Glomerular endothelial cell (primary cell): ENCODE results near the gene PAK4. TPM values are rescaled to one million over a fixed set of nuclear protein-coding genes. Genes with fewer than 3 reads are reported as not detected.

Source experiments
- DNase-seq: peaks from one replicate; pipeline ENCODE4 v3.0.0-alpha.2; 2011; ENCODE audit warnings: low read depth, low spot score; ENCODE audit errors: extremely low read depth
- total RNA-seq: library from RNA; depleted of rRNA; stranded (reverse); fragments of >200 nt; gene quantifications from 2 replicates; pipeline ENCODE4 v1.2.3, GENCODE V29; 2015

Gene PAK4
- total RNA-seq, 1 donor from 2014 or later = 36.6 TPM

DNA sequence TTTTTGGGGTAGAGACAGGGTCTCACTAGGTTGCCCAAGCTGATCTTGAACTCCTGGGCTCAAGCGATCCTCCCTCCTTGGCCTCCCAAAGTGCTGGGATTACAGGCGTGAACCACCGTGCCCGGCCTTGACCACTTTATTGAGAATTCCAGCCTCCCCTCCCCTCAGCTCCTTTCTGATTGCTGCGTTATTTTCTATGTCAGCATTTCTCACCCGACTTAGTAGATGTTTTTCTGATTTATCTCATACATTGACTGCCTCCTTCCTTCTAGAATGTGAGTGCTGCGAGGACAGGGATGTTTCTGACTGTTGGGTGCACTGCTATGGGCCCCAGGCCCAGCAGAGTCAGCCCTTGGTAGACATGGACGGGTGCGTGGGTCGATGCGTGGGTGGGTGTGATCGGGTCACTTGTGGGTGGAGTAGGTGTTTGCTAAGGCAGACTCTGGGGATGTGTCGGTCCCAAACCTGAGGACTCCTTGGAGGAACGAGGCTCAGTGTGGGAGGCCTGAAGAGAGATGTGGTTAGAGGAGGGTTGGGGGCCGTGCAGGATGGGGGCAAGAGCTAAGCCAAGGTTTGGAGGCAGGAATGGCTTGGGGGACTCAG lies 37.0 kb downstream of the PAK4 start:
- no peak for DNase-seq

DNA sequence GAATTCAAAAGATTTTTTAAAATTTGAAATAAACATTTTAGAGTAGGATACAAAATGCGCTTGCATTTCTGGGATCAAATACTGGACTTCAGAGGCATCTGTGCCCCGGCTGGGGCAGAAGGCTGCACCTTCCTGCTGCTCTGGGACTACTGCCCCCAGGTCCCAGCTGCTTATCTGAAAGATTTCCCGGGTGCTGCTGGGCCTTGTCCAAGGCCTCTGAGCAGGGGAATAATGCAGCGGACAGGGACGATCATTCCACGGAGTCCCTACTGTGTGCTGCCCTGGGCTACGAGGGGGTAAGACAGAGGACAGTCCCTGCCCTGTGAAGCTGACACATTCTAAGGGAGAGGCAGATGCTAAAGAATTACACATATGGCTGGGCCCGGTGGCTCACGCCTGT lies 38.0 kb downstream of the PAK4 start:
- no peak for DNase-seq

DNA sequence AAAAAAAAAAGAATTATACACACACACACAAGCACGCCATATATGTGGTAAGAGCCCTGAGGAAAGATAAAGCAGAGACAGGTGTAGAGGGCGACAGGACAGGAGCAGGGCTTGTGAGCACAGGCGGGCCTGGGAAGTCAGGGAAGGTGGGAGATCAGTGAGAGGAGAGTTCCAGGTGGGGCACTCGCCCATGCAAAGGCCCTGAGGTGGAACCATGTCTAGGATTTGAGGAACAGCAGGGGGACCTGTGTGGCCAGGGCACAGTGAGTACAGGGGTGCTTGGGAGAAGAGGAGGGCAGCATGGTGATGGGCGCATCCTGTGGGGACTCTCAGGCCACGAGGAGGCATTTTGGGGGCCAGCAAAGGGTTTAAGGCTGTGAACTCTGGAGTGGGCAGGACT lies 38.7 kb downstream of the PAK4 start:
- DNase-seq = no peak

DNA sequence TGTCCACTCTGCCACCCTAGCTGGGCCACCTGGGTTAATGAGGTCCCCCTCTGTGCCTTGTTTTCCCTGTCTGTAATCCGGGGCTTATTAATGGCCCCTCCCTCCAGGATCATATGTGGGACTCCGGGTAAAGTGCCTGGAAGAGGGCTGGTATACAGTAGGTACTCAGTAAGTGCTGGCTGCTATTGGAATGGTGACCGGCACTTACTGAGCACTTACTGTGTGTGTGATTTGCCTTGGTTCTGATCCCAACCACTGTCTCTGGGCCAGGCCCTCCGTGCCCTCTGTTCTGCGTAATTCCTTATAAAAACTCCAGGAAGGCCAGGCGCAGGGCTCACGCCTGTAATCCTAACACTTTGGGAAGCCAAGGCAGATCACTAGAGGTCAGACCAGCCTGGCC lies 40.3 kb downstream of the PAK4 start:
- DNase-seq = no peak

DNA sequence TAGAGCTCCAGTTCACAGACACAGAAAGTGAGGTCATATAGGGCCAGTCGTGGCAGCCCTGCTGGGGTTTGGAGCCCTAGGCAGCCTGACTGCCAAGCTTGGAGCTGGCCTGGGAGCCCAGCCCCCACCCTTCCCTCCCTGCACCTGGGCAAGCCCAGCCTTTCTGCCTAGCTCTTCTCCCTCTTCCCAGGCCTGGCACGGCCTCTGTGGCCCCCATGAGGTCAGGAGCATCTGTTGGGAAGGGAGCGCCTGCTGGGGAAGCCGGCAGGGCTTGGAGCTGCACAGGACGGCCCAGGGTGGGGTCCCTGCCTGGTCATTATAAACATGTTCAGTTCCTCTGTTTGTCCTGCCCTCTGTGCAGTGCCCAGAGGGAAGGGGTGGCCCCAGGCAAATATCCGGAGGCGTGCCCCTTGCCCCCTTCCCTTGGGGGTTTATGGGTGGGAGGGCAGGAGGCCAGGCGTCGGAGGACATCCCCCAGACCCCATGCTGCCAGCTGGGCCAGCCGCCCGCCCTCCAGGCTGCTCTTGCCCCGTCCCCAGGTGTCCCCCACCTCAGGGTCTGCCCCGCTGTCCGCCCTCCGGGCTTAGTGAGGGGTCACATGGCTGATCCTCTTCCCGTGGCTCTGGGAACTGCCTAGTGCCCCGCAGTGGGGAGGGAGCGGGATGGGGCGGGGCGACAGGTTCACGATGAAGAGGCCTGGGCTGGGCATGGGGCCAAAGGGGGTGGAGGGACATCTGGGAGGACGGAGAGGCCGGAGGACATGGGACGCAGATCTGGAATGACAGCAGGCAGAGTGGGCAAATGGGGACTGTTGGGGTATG lies 41.2 kb downstream of the PAK4 start:
- DNase-seq = no peak

DNA sequence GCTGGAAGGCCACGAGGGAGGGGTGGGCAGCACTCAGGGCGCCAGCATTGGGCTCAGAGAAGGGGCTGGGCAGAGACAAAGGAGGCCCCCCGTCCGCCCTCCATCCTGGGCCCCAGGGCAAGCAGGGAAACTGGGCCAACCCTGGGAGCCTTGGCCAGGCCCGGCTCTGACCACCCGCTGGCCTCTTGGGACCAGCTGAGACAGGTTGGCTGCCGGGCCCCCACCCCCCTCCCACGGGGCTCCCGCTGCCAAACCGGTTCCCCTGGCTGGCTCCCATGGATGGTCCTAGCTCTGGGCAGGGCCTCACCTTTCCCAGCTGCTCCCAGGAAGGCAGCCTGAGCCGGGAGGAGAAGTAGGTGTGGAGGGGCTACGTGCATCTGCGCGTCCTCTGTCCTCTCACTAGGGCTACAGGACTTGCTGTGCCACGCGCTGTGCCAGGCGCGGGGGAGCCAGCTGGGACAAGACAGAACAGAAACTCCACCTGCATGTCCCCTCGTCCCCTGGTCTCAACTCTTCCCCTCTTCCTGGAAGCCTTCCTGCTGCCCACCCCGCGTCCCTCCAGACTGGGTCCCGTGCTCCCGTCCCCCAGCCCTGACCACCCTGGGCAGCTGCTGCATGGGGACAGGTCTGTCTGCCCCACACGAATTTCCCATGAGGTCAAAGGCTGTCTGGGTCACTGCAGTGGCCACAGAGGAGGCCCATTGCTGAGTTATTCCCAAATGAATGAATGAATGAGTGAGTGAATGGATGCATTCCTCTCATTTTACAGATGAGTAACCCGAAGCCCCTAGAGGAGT lies 42.1 kb downstream of the PAK4 start:
- no peak for DNase-seq

DNA sequence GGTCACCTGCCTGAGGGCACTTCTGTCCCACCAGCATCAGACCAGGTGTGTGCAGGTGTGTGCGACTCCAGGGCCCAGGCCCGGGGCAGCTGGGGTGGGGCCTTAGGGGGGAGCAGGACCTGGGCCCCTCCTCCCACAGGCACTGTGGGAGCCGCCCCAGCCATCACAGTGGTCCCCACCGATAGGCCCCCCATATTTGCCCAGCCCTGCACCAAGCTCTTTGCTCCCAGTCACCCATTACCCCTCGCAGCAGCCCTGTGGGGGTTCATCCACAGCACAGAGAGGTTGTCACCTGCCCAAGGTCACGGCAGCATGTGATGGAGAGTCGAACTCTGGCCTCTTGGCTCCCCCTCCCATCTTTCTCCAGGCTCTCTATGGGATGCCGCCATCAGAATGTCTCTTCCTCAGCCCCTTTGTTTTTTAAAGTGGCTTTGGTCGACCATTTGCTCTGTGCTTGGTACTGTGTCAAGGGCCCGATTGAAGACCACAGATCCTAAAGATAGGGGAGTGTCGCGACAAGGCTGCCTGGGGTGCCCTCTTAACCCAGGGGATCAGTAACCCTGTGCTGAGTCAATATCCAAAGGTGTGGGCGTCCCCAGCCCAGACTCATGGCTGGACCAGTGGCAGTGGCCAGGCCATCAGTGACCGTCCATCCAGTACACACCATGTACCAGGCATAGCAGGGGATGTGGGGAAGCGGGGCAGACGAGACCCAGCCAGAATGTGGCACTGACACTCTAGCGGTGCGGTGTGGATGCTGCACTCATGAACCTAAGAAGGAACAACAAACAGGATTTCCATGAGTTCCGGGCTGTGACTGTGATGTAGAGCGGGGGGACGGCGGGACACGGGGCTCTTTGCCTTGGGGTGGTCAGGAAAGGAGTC lies 42.9 kb downstream of the PAK4 start:
- DNase-seq = no peak

- no peak for DNase-seq
Observed at GRCh38 chr19:39169143-39169810, 43.7 kb downstream of the PAK4 start.

DNA sequence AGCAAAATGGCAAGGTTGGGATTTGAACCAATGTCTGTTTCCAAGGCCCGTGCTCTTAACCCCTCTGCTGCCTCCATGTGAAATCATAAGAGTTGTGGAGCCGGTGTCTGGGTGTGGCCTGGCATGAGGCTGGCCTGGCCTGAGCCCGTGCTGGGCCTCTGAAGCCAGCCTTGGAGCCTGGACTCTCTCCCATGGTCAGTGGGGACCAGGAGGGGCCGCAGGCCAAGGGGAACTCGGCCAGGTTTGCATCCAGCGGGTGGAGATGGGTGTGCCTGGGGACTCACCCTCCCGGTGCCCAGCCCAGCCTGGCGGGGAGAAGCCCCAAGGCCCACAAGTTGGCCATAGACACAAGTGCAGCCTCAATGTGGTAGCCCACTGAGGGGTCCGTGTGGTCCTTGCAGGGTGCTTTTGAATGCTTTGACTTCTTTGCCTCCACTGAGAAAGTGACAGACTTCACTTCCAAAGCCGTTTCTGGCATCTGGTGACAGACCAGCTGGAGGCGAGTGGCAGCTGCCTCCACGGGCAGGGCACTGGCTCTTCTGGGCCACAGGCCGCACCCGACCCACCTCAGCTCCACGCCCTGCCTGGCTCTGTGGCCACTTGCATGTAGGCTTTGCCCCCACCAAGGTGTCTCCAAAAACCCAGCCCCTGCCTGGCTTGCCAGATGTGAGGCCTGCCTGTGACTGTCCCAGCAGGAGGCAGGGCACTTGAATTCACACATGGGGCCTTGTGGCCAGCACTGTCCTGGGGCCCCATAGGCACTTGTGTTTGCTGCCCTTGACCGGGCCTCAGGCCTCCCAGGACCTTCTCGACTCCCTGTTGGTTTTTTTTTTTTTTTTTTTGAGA lies 45.0 kb downstream of the PAK4 start:
- DNase-seq = no peak

GRCh38 chr19:39171479-39172465 lies 46.2 kb downstream of the PAK4 start:
- DNase-seq = no peak

DNA sequence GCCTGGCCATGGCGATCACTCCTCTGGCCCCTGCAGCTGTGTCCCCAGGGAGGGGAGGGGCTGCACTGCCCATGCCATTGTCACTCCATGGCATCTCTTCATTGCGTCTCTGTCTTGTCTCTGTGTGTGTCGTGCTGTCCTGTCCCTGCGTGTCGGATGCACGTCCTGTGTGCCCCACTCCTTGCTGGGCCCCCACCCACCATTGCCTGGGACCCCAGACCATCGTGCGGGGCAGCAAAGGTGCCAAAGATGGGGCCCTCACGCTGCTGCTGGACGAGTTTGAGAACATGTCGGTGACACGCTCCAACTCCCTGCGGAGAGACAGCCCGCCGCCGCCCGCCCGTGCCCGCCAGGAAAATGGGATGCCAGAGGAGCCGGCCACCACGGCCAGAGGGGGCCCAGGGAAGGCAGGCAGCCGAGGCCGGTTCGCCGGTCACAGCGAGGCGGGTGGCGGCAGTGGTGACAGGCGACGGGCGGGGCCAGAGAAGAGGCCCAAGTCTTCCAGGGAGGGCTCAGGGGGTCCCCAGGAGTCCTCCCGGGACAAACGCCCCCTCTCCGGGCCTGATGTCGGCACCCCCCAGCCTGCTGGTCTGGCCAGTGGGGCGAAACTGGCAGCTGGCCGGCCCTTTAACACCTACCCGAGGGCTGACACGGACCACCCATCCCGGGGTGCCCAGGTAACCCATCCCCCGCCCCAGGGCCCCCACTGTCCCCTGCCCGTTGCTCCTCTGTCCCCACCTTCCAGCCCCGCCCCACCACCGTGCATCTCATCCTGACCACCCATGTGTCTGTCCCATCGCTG lies 47.3 kb downstream of the PAK4 start:
- DNase-seq = no peak

DNA sequence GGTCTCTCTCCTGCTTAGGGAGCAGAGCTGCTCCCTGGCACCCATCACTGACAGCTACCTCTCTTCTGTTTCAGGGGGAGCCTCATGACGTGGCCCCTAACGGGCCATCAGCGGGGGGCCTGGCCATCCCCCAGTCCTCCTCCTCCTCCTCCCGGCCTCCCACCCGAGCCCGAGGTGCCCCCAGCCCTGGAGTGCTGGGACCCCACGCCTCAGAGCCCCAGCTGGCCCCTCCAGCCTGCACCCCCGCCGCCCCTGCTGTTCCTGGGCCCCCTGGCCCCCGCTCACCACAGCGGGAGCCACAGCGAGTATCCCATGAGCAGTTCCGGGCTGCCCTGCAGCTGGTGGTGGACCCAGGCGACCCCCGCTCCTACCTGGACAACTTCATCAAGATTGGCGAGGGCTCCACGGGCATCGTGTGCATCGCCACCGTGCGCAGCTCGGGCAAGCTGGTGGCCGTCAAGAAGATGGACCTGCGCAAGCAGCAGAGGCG lies 48.0 kb downstream of the PAK4 start:
- no peak for DNase-seq

- no peak for DNase-seq
Observed at GRCh38 chr19:39174142-39174541, 48.6 kb downstream of the PAK4 start.

- no peak for DNase-seq
Observed at GRCh38 chr19:39174558-39175544, 49.3 kb downstream of the PAK4 start.

GRCh38 chr19:39175564-39175963 lies 50.0 kb downstream of the PAK4 start:
- DNase-seq = no peak
